Mesendoderm (in vitro differentiated cells): ENCODE results near the gene STEAP1B.

Source experiments
- DNase-seq: peaks from one replicate; pipeline ENCODE4 v3.0.0; 2013
- H2AK5ac ChIP-seq: 2 replicates; pipeline ENCODE4 v1.6.1; 2013; ENCODE audit warnings: low read length, inconsistent platforms
- H2BK120ac ChIP-seq: 2 replicates; pipeline ENCODE4 v1.6.1; 2013; ENCODE audit warnings: low read depth, mild to moderate bottlenecking, low read length, moderate library complexity, mixed read lengths
- H2BK15ac ChIP-seq: replicated peaks from 2 replicates; pipeline ENCODE4 v1.6.1; 2013; ENCODE audit warnings: low read depth, mild to moderate bottlenecking, moderate library complexity
- H2BK5ac ChIP-seq: 2 replicates; pipeline ENCODE4 v1.6.1; 2013; ENCODE audit warnings: low read length, inconsistent platforms
- H3K18ac ChIP-seq: 2 replicates; pipeline ENCODE4 v1.6.1; 2013; ENCODE audit warnings: mild to moderate bottlenecking, low read length, mixed read lengths
- H3K23ac ChIP-seq: one replicate; pipeline ENCODE4 v1.6.1; 2013; ENCODE audit warnings: low read length
- H3K27ac ChIP-seq: 2 replicates; pipeline ENCODE4 v1.5.1; 2013; ENCODE audit warnings: low read depth, mild to moderate bottlenecking, inconsistent platforms, low read length, moderate library complexity
- H3K27me3 ChIP-seq: 2 replicates; pipeline ENCODE4 v1.6.1; 2013; ENCODE audit warnings: low read length, control low read depth, mild to moderate bottlenecking, inconsistent platforms; ENCODE audit not compliant: insufficient read depth, poor library complexity
- H3K36me3 ChIP-seq: 2 replicates; pipeline ENCODE4 v1.6.1; 2013; ENCODE audit warnings: low read length, inconsistent platforms; ENCODE audit not compliant: control insufficient read depth, insufficient read depth
- H3K4ac ChIP-seq: one replicate; pipeline ENCODE4 v1.6.1; 2013; ENCODE audit warnings: low read depth, mild to moderate bottlenecking, low read length, moderate library complexity
- H3K4me1 ChIP-seq: 2 replicates; pipeline ENCODE4 v1.6.1; 2013; ENCODE audit warnings: low read depth, low read length, inconsistent platforms; ENCODE audit not compliant: control insufficient read depth
- H3K4me2 ChIP-seq: 2 replicates; pipeline ENCODE4 v1.6.1; 2013; ENCODE audit warnings: low read length
- H3K4me3 ChIP-seq: 2 replicates; pipeline ENCODE4 v1.5.1; 2013; ENCODE audit warnings: mild to moderate bottlenecking, low read length
- H3K56ac ChIP-seq: one replicate; pipeline ENCODE4 v1.6.1; 2013; ENCODE audit warnings: low read length
- H3K79me1 ChIP-seq: 2 replicates; pipeline ENCODE4 v1.6.1; 2013; ENCODE audit warnings: low read length, inconsistent platforms
- H3K79me2 ChIP-seq: 2 replicates; pipeline ENCODE4 v1.6.1; 2013; ENCODE audit warnings: mild to moderate bottlenecking, low read length; ENCODE audit not compliant: control insufficient read depth, insufficient read depth
- H3K9ac ChIP-seq: 2 replicates; pipeline ENCODE4 v1.6.1; 2013; ENCODE audit warnings: low read length, inconsistent platforms
- H4K5ac ChIP-seq: one replicate; pipeline ENCODE4 v1.6.1; 2013; ENCODE audit warnings: low read length
- H4K8ac ChIP-seq: one replicate; pipeline ENCODE4 v1.6.1; 2013; ENCODE audit warnings: low read depth, mild to moderate bottlenecking, control low read depth, low read length, moderate library complexity
- WGBS: extraction: QIAGEN DNeasy Blood & Tissue Kit; methylation state at CpG from one replicate; pipeline ENCODE4 v1.1.7; 2013; ENCODE audit warnings: low lambda C conversion rate, missing lambda C conversion rate; ENCODE audit not compliant: insufficient coverage; ENCODE audit errors: extremely low coverage; 5-methylcytosine and 5-hydroxymethylcytosine counted together

The STEAP1B gene

DNA sequence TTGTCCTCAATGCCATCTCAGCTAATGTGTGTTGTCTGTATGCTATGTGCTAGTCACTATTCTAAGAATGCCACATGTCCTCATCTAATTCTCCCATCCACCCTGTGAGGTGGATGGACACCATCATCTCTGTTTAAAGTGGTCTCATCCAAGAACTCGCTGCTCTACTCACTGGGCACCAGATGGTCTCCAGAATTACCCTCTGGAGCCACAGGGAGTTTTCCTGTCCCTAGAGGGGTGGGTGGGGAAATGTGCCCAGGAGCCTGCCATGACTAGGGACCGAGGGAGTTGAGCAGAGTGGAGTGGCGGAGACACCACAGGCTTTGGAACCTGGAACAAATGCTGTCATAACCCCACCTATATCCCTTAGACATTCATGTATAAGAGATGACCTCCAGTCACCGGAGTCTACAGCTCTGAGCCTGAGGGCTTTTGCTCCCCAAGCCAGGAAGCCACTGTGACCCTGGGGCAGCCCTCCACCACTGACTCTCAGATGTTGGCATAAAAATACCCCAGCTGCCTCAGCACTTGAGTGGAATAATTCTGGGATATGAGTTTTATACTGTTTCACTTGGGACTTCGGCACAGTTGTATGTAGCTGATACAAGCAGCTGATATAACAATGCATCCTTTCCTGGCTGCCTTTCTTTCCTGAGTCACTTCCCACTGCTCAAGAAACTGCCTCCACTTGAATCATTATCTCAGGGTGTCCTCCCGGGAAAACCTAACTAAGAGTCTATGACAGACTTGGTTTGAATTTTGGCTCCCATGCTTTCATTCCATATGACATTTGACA, 81.5 kb downstream of the STEAP1B start:
- Histone ChIP-seq H3K4me3 (no peak overlapping the region), H3K36me3 (no peaks in the 10 kb centered on the region), H3K18ac (no peak overlapping the region), H2BK15ac (no peak overlapping the region), H3K4me1 (no peaks in the 10 kb centered on the region), H3K79me2 (no peaks in the 10 kb centered on the region), H3K56ac (no peak overlapping the region), H3K27me3 (no peaks in the 10 kb centered on the region), H3K27ac (no peak overlapping the region), H3K23ac (no peak overlapping the region), H3K4ac (no peak overlapping the region), H4K8ac (no peak overlapping the region), H3K4me2 (no peak overlapping the region), H2BK5ac (no peak overlapping the region), H3K79me1 (no peaks in the 10 kb centered on the region), H3K9ac (no peak overlapping the region), H2BK120ac (no peak overlapping the region), H4K5ac (no peak overlapping the region), H2AK5ac (no peak overlapping the region)
- WGBS = no CpG with 5 or more reads among the region's 6 CpGs
- no peak for DNase-seq

DNA sequence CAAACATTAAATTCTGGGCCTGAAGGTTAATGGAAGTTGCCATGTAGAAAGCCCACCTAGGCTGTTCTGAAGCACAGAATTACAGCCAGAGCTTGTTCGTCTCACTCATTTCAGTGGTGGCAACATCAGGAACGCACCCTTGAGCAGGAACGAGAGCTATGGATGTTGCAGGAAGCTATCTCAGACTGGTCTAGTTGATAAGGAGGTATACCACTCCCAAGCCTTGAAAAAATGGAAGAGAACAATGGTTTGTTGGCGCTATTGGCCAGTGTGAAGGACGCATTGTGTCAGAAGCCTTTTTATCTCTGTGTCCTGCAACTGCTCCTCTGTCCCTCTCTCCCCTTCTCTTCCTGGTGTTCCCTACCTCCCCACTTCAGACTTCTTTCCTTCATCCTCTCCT, 82.1 kb downstream of the STEAP1B start:
- Histone ChIP-seq H3K4me3 (no peak overlapping the region), H3K27me3 (no peaks in the 10 kb centered on the region), H4K5ac (no peak overlapping the region), H3K4me1 (no peaks in the 10 kb centered on the region), H3K79me1 (no peaks in the 10 kb centered on the region), H4K8ac (no peak overlapping the region), H3K4me2 (no peak overlapping the region), H2BK15ac (no peak overlapping the region), H3K27ac (no peak overlapping the region), H2BK120ac (no peak overlapping the region), H3K4ac (no peak overlapping the region), H3K36me3 (no peaks in the 10 kb centered on the region), H3K9ac (no peak overlapping the region), H2BK5ac (no peak overlapping the region), H2AK5ac (no peak overlapping the region), H3K79me2 (no peaks in the 10 kb centered on the region), H3K18ac (no peak overlapping the region), H3K56ac (no peak overlapping the region), H3K23ac (no peak overlapping the region)
- WGBS = no CpG with 5 or more reads among the region's 5 CpGs
- DNase-seq = no peak

DNA sequence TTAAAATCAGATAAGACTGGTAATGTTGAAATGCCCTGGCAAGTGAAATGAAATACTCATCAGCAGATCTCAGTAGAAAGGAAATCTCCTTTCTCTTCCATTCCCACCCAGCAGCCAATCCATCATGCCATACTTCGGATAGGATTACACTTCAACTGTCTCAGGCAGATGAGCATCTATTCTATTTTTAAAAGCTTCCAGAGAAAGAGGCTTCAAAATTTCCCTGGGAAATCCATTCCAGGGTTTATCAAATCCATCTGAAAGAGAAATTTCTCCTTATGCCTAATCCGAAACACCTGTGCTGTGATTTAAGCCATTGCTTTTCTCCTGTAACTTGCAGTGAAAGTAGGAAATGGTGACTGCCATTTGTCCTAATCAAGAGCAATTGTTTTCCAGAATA, 82.6 kb downstream of the STEAP1B start:
- no peak overlapping the region for H2BK120ac ChIP-seq
- DNase-seq = no peak
- H3K79me2 ChIP-seq = no peaks in the 10 kb centered on the region
- H3K79me1 ChIP-seq = no peaks in the 10 kb centered on the region
- H2AK5ac ChIP-seq = no peak overlapping the region
- no peak overlapping the region for H3K9ac ChIP-seq
- no CpG with 5 or more reads among the region's 2 CpGs for WGBS
- H3K56ac ChIP-seq = no peak overlapping the region
- H4K8ac ChIP-seq = no peak overlapping the region
- H3K27me3 ChIP-seq = no peaks in the 10 kb centered on the region
- H2BK5ac ChIP-seq = no peak overlapping the region
- no peak overlapping the region for H3K4me2 ChIP-seq
- H3K36me3 ChIP-seq = no peaks in the 10 kb centered on the region
- no peak overlapping the region for H3K4ac ChIP-seq
- H4K5ac ChIP-seq = no peak overlapping the region
- H3K4me1 ChIP-seq = no peaks in the 10 kb centered on the region
- H3K23ac ChIP-seq = no peak overlapping the region
- H3K4me3 ChIP-seq = no peak overlapping the region
- no peak overlapping the region for H3K18ac ChIP-seq
- no peak overlapping the region for H2BK15ac ChIP-seq
- H3K27ac ChIP-seq = no peak overlapping the region

DNA sequence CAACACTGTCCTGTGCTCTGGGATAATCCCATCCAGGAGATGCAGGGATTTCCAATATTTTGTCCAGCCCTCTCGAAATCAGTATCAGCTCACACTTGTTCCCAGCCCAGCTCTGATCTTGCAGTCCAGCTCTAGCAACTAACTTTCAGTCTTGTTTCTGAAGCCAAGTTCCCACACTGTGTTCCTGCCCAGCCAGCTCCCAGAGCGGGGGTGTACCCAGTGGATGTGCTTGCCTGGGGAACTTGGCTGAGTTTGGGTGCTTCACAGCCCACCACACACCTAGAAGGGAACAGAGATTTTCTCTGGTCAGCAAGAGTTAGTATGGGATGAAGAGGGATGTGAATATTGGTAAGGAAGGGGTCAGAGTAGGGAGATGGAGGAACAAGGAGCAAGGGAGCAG, 85.6 kb downstream of the STEAP1B start:
- no peak overlapping the region for H2BK5ac ChIP-seq
- H2AK5ac ChIP-seq = no peak overlapping the region
- DNase-seq = no peak
- H3K27me3 ChIP-seq = no peaks in the 10 kb centered on the region
- no peak overlapping the region for H3K4me2 ChIP-seq
- no peak overlapping the region for H3K23ac ChIP-seq
- peaks cover 4% of the 10 kb centered on the region for H3K4me1 ChIP-seq
- no peak overlapping the region for H2BK15ac ChIP-seq
- no peak overlapping the region for H3K27ac ChIP-seq
- H3K36me3 ChIP-seq = no peaks in the 10 kb centered on the region
- H4K5ac ChIP-seq = no peak overlapping the region
- no CpG with 5 or more reads among the region's 2 CpGs for WGBS
- H3K79me2 ChIP-seq = no peaks in the 10 kb centered on the region
- no peak overlapping the region for H3K4me3 ChIP-seq
- H3K4ac ChIP-seq = no peak overlapping the region
- H4K8ac ChIP-seq = no peak overlapping the region
- H3K9ac ChIP-seq = no peak overlapping the region
- H3K18ac ChIP-seq = no peak overlapping the region
- H3K79me1 ChIP-seq = no peaks in the 10 kb centered on the region
- H3K56ac ChIP-seq = no peak overlapping the region
- no peak overlapping the region for H2BK120ac ChIP-seq

DNA sequence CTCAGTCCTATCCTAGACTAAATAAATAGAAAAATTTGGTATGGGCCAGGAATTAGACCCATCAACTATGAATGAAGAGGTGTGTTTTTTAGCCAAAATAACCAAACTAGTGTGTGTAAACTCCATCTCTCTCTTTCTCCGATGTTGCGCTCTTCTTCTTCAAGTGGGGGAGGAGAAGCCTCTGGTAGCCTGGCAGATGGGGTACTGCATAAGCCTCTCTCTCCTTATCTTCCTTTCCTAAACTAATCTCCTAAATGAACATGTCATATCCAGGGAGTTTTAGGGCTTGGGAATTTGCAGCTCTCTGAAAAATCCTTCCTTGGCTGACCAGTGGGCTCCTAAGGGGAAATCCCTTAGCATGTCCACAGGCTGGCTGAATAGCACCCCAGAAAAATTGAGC, 86.8 kb downstream of the STEAP1B start:
- Histone ChIP-seq H3K27ac (no peak overlapping the region), H2BK15ac (no peak overlapping the region), H3K36me3 (no peaks in the 10 kb centered on the region), H3K18ac (no peak overlapping the region), H2BK120ac (no peak overlapping the region), H4K5ac (no peak overlapping the region), H2BK5ac (no peak overlapping the region), H3K4me2 (no peak overlapping the region), H2AK5ac (no peak overlapping the region), H3K23ac (no peak overlapping the region), H3K4me1 (peaks cover 4% of the 10 kb centered on the region), H3K9ac (no peak overlapping the region), H3K79me2 (no peaks in the 10 kb centered on the region), H4K8ac (no peak overlapping the region), H3K4me3 (no peak overlapping the region), H3K56ac (no peak overlapping the region), H3K79me1 (no peaks in the 10 kb centered on the region), H3K4ac (no peak overlapping the region), H3K27me3 (no peaks in the 10 kb centered on the region)
- WGBS = no CpG with 5 or more reads among the region's 2 CpGs
- no peak for DNase-seq
